ENCODE measurements around the gene EIF1AD.
"Not testable (repeated sequence)": the region's sequence is repeated elsewhere in the genome, so short reads cannot be mapped to it uniquely, and the experiment has no call there.

Gene EIF1AD

GRCh38 chr11:66022401-66023185, 20.6 kb upstream of the EIF1AD start:
- peak; percentile 68 for DNase-seq (ENCODE audit: low spot score)

- DNase-seq (ENCODE audit: low spot score) = peak; percentile 87
Observed at GRCh38 chr11:66020618-66021357, 18.8 kb upstream of the EIF1AD start.

- DNase-seq (ENCODE audit: low spot score) = no peak
Observed at GRCh38 chr11:66020212-66020611, 18.3 kb upstream of the EIF1AD start.

GRCh38 chr11:66017321-66017720, 15.4 kb upstream of the EIF1AD start:
- no peak for DNase-seq (ENCODE audit: low spot score)

- DNase-seq (ENCODE audit: low spot score) = no peak
Observed at GRCh38 chr11:66016793-66017177, 14.8 kb upstream of the EIF1AD start.

GRCh38 chr11:66015936-66016792, 14.2 kb upstream of the EIF1AD start:
- DNase-seq (ENCODE audit: low spot score) = no peak

- no peak for DNase-seq (ENCODE audit: low spot score)
Observed at GRCh38 chr11:66015454-66015881, 13.5 kb upstream of the EIF1AD start.

GRCh38 chr11:66014804-66015453, 13.0 kb upstream of the EIF1AD start:
- DNase-seq (ENCODE audit: low spot score) = no peak

GRCh38 chr11:66013762-66014100, 11.8 kb upstream of the EIF1AD start:
- DNase-seq (ENCODE audit: low spot score) = no peak

GRCh38 chr11:66012946-66013761, 11.2 kb upstream of the EIF1AD start:
- no peak for DNase-seq (ENCODE audit: low spot score)

- DNase-seq (ENCODE audit: low spot score) = no peak
Observed at GRCh38 chr11:66012371-66012945, 10.5 kb upstream of the EIF1AD start.

- DNase-seq (ENCODE audit: low spot score) = no peak
Observed at GRCh38 chr11:66011785-66012303, 9.9 kb upstream of the EIF1AD start, which contains the start of gene CST6. CST6 (plus strand) TSS chr11:66012008; CDS start chr11:66012045, 37 bp downstream.

- DNase-seq (ENCODE audit: low spot score) = peak; percentile 33
Observed at GRCh38 chr11:66011239-66011784, 9.4 kb upstream of the EIF1AD start.

- not testable (repeated sequence) for DNase-seq (ENCODE audit: low spot score)
Observed at GRCh38 chr11:66010036-66010435, 8.1 kb upstream of the EIF1AD start.

- DNase-seq (ENCODE audit: low spot score) = no peak
Observed at GRCh38 chr11:66008468-66009101, 6.6 kb upstream of the EIF1AD start.

- DNase-seq (ENCODE audit: low spot score) = no peak
Observed at GRCh38 chr11:66008095-66008467, 6.1 kb upstream of the EIF1AD start.

- no peak for DNase-seq (ENCODE audit: low spot score)
Observed at GRCh38 chr11:66007201-66007634, 5.3 kb upstream of the EIF1AD start.

- DNase-seq (ENCODE audit: low spot score) = no peak
Observed at GRCh38 chr11:66006891-66007176, 4.9 kb upstream of the EIF1AD start.

GRCh38 chr11:66006134-66006890, 4.4 kb upstream of the EIF1AD start:
- DNase-seq (ENCODE audit: low spot score) = no peak
